A673 (cell line): ENCODE measurements around the gene LAMTOR4.

ENCODE experiments used
- EZH2 ChIP-seq: fragments of 200-600 bp; sonication (generic); IDR thresholded peaks from 2 replicates; pipeline ENCODE4 v1.6.1; 2017; ENCODE audit warnings: borderline replicate concordance, low read depth, mild to moderate bottlenecking, mixed read lengths, antibody characterized with exemption, low read length; ENCODE audit not compliant: poor library complexity, severe bottlenecking
- TF ChIP-seq, protein P1 (sequence below): fragments of 300-800, 200-600 bp; sonication (generic); conservative IDR thresholded peaks from 2 replicates; pipeline ENCODE4 v1.5.1; 2017; ENCODE audit warnings: low read depth, mild to moderate bottlenecking, antibody characterized with exemption, low read length, moderate library complexity, mixed read lengths

GRCh38 chr7:100159099-100159623 is 10.4 kb downstream of the LAMTOR4 start:
- TF ChIP-seq, protein P1, sequence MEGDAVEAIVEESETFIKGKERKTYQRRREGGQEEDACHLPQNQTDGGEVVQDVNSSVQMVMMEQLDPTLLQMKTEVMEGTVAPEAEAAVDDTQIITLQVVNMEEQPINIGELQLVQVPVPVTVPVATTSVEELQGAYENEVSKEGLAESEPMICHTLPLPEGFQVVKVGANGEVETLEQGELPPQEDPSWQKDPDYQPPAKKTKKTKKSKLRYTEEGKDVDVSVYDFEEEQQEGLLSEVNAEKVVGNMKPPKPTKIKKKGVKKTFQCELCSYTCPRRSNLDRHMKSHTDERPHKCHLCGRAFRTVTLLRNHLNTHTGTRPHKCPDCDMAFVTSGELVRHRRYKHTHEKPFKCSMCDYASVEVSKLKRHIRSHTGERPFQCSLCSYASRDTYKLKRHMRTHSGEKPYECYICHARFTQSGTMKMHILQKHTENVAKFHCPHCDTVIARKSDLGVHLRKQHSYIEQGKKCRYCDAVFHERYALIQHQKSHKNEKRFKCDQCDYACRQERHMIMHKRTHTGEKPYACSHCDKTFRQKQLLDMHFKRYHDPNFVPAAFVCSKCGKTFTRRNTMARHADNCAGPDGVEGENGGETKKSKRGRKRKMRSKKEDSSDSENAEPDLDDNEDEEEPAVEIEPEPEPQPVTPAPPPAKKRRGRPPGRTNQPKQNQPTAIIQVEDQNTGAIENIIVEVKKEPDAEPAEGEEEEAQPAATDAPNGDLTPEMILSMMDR = no peak
- no peak for TF ChIP-seq EZH2
